IPS-18c (cell line): ENCODE data around the gene BMPR1A.
"Not testable (repeated sequence)": the region's sequence is repeated elsewhere in the genome, so short reads cannot be mapped to it uniquely, and the experiment has no call there.

ENCODE experiments used
- H3K4me3 ChIP-seq: 2 replicates; pipeline ENCODE4 v1.7.0; 2013; ENCODE audit warnings: low read depth, mild to moderate bottlenecking, low read length, moderate library complexity; ENCODE audit not compliant: insufficient read depth
- H3K9me3 ChIP-seq: one replicate; pipeline ENCODE4 v1.6.1; 2013; ENCODE audit warnings: mild to moderate bottlenecking, low read length, moderate library complexity; ENCODE audit not compliant: control insufficient read depth, insufficient read depth

Gene BMPR1A

DNA sequence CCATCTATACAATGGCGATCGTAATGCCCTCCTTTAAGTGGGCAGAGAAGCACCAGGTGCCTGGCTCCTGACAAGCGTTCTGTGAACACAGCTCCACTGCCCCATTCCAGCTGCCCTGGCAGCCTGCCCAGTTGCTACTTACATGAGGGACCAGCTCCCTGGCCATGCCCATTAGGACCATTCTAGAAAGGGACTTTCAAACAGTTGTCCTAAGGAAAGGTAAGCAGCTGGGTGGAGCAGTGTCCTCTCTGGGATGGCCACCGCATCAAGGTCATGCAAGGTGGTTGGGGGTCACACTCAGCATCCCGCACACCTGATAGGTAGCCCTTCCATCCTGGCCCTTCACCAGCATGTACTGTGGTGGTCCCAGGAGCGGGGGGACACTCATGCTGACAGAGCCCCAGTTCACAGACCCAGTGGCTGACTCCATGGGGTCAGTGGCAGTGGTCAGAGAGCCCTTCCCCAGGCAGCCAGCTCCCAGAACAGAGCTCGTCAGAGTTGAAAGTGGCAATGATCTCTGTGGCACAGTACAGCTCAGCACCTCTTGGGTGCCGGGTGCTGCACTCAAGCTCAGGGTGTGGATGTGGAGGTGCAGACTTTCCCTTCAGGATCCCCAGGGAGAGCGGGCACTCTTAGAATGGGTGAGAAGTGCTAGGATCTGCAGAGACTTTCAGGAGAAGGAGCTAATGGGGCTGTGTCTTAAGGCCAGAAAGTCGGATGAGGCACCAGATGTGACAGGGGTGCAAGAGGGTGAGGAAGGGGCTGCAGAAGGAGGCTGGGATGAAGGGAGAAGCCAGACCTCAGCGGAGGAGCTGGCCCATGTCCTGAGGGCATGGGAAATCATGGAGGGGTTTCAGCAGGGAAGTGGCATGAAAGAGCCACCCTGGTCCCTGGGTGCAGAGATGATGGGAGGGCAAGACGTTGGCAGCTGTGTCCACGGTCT lies 190.1 kb downstream of the BMPR1A start:
- Histone ChIP-seq H3K9me3 (peaks cover 2% of the 10 kb centered on the region), H3K4me3 (no peak overlapping the region)

DNA sequence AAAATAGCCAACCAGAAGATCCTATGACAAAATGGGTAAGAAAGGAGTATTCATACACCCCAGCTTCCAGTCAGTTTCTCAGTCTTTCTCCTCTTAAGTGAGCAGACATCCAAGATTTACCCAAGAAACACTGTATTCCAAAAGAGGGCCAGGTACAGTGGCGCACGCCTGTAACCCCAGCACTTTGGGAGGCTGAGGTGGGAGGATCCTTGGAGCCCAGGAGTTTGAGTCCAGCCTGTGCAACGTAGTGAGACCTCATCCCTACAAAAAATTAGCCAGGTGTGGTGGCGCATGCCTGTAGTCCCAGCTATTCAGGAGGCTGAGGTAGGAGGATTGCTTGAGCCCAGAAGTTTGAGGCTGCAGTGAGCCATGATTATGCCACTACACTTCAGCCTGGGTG lies 191.4 kb downstream of the BMPR1A start:
- not testable (repeated sequence) for H3K9me3 ChIP-seq, H3K4me3 ChIP-seq

DNA sequence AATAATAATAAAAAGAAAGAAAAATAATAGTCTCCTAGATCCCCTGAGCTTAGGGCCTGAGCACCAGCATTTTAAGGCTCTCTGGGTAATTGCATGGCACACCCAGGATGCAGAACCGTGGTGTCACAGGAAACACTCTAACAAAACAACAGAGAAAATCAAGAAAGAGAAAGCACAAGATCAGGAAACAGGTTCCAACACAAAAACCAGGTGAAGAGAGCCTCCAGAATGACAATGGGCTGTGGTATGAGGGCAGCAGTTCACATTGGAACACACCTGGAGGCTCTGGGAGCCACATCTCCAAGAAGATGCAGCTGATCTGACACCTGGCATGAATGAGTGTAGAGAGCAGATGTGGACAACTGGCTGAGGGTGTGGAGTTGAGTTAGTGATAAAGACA lies 193.9 kb downstream of the BMPR1A start:
- Histone ChIP-seq H3K4me3 (no peak overlapping the region; the same call in 1 of the 2 replicates), H3K9me3 (peaks cover 5% of the 10 kb centered on the region)

DNA sequence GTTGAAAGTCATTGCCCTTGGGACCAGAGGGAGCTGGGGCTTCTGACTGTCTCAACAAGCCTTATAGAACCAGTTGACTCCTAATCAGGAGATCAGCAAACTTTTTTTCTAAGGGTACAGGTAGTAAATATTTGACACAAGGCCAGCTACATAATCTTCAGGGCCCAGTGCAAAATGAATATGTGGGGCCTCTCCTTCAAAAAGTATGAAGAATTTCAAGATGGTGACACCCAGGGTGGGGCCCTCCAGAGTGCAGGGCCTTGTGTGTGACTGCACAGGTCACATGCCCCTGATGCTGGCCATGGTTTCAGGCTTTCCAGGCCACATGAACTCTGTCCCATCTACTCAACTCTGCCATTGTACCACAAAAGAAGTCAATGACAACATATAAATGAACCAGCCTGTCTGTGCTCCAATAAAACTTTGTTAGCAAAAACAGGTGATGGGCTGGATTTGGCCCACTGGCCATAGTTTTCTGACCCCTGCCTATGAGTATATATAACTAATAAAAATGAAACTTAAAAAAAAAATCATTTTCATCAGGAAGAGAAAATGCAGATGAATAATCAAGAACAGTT lies 194.9 kb downstream of the BMPR1A start:
- Histone ChIP-seq H3K9me3 (peaks cover 5% of the 10 kb centered on the region), H3K4me3 (no peak overlapping the region)

DNA sequence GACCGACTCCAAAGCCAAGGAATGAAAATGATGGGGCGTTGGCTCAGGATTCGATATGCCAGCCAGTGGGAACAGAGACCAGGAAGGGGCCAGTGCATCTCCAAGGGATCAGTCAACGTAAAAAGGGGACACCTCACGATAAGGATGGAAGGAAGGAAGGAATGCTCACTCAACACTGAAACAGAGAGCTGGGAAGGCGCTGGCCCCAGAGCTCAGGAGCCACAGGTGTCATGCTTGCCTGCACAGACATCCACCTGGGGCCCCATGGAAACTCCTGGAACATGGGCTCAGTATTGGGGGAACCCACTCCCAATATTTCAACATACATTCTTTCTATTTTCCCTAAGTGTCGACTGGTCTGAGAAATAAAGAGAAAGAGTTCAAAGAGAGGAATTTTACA lies 195.7 kb downstream of the BMPR1A start:
- H3K4me3 ChIP-seq: no peak overlapping the region

DNA sequence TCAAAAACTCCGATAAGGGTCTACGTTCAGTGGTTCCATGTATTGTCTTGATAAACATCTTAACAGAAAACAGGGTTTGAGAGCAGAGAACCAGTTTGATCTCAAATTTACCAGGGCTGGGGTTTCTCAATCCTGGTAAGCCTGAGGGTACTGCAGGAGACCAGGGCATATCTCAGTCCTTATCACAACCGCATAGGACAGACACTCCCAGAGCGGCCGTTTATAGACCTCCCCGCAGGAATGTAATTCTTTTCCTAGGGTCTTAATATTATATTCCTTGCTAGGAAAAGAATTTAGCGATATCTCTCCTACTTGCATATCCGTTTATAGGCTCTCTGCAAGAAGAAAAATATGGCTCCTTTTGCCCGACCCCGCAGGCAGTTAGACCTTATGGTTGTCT lies 196.3 kb downstream of the BMPR1A start:
- not testable (repeated sequence) for H3K9me3 ChIP-seq, H3K4me3 ChIP-seq

More for the DNA sequence above, 195.7 kb downstream of the BMPR1A start:
- H3K9me3 ChIP-seq: peaks cover 5% of the 10 kb centered on the region

DNA sequence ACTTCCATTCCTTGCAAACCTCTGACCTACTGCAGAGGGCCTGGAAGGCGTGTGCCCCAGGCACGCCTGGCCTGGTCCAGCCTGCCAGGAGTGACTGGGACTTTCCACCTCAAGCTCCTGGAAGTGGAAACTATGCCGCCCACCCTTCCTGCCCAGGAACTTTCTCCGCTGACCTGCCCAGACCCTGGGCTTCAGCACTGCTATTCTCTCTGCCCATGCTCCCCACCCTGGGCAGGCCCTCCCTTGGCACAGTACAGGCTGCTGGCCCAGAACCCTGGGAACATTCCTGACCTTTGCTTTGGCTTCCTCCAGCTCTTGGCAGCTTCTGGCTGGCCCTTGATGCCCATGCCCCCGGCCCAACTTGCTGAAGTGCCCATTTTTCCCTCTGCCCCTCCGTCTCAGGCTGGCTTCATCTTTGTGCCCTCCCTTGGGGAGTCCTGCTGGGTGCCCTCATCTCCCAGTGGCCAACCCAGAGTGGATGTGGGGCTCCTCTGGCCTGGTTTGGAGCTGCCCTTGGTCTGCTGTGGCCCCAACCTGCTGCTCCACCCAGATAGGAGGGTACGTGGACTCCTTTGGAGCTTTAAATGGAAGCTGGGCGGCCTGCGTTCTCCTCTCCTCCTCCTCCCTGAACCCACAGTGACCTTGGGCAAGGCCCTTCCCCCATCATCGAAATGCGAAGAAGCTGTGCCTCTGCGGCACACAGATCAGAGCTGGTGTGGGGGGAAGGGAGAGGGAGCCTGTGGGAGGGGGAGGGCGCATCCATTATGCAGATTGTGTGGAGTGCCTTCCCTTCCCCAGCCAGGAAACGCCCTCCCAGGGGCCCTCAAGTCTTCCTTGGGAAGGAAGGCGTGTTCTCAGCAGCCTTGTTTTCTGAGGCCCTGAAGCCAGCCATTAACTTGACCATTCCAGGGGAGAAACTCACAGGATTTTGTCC lies 197.6 kb downstream of the BMPR1A start:
- Histone ChIP-seq H3K4me3 (0 out of 2 replicates have a peak overlapping the region, but pooled peaks have one; percentile 2), H3K9me3 (peaks cover 5% of the 10 kb centered on the region)

DNA sequence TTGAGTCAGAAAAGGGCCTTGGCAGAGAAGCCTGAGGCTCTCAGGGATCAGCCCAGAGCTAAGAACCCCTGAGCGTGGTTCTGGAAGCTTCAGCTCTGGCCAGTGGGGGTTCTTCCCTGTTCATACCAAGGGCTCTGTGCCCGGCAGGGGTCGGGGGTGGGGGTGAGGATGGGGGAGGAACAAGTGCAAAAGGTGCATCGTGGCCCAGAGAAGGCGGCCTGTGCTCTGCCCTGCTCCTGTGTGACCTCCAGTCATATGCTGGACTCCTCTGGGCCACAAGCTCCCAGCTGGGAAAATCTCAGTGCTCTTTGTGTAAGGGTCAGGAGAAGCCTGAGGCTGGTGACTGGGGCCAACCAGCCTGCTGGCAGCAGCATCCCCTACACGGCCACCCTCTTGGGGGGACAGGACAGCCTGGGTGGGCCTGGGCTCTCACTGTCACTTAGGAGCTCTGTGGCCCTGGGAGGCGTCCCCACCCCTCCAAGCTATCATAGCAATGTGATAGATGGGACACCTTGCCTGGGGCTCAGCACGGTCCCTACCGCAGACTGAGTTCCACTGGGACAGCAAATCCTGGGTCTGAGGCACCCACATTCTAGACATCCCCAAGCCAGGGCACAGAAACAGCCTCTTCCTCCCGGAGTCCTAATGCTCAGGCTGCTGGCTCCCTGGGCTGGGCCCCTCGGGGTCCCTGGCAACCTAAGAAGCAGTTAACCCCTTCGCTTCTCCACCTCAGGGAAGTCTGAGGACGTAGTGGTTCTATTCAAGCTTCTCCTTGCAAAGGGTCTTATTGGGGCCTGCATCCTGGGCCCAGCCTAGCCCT lies 198.5 kb downstream of the BMPR1A start:
- peaks cover 5% of the 10 kb centered on the region for H3K9me3 ChIP-seq
- 0 out of 2 replicates have a peak overlapping the region, but pooled peaks have one; percentile 2 for H3K4me3 ChIP-seq

DNA sequence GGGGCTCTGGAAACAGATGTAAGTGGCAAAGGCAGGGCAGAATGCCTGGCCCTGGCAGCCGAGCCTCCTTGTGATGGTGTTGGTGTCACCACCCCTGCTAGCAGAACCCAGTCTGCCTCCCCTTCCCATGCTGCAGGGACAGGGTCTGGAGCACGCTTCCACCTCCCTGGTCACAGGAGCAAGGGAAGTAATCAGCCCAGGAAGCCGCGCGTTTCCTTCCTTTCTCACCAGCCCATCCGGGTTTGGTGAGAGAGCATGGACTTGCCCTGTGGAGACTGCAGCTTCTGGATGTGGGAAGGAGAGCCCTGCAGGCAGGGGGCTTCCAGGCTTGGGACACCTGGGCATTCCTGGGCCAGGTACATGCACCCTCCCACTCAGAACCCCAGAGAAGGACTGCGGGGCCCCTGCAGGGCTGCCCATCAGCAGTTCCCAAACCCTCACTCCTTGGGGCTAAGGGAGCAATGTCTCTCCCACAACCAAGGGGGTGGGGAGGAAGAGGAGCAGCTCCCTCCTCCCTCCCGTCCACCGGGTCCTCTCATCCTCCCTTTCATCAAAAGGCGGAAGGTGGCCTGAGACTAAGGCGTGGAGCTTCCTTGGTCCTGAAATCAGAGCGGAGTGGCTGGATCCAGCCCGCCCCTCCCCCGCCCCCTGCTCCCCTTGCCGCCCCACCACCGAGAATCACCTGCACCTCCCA lies 199.2 kb downstream of the BMPR1A start:
- peaks cover 5% of the 10 kb centered on the region for H3K9me3 ChIP-seq
- no peak overlapping the region for H3K4me3 ChIP-seq

DNA sequence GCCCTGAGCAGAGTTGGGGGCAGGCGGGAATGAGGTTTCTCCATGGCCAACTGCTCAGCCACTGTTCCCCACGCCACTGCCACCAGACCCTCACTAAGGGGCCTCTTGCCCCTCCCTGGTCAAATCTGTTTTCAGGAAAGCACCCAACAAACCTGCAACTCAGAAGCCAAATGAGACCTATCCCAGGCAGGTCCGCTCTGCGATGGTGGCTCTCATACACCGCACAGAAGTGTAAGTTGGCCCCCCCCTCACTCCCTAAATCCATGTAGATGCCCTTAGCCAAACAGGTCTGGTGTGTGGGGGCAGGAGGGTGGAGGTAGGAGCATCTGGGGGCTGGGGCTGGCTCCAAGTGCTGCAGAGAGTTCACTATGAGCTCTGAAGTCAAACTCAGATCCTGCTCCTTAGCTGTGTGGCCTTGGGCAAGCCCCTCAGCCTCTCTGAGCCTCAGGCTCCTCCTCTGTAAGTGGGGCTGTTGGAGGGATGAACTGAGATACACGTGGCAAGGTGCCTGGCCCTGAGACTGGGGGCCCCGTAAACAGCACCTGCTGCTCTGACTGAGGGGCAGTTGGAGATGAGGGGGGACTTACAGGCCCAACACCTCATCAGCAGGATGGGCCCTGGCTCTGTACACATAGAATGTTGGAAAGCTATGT lies 199.9 kb downstream of the BMPR1A start:
- H3K9me3 ChIP-seq: peaks cover 5% of the 10 kb centered on the region
- H3K4me3 ChIP-seq: no peak overlapping the region

DNA sequence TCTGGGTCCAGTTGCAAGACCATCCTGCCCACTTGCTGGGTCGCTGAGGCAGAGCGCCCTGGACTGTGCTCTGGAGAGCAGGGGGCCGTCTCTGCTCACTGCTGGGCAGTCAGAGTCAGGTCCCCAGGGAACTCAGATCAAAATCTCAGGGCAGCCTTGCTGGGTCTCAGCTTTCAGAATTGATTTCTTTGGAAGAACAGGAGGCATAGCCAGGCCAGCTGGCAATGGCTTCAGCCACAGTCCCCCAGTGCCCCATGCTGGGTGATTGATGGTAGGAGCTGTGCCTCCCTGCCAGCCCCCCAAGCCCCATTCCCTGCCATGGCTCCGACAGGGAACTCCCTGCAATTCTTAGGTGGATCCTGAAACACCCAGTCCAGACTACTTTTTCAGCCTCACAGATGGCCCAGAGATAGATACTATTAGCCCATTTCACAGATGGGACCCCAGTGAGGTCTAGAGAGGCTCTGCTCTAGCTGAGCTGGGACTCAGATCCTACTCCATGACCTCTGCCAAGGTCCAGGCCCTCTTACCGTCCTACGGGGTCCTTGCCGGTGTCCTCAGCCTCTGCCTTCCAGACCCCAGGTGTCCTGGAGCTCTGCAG lies 200.5 kb downstream of the BMPR1A start:
- Histone ChIP-seq H3K4me3 (no peak overlapping the region), H3K9me3 (peaks cover 2% of the 10 kb centered on the region)

DNA sequence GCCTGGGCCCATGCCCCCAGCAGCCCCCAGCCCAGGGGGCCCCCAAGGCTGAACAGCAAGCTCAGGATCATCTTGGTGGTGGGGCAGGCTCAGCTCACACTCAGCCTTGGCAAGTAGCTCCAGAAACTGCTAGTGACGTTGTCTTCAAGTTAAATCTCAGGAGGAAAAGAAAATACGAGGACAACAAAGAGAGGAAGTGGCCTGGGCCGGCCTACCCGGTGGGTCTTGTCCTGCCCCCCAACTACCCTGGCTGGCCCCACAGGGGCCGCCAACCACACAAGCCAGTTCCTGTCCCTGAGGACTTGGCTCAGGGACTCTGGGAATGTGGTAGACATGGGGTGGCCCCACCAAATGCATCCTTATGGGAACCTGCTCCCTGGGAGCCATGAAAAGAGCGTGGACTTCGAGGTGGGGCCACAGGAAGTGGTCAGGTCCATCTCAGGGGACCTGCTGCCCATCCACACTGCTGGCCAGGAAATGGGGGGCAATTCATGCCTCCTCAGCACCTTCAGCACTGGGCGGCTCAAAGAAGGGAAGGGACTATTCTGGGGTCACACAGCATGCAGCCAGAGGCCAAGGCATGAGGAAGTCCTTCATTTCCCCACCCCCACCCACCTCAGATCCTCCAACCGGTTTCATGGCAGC lies 201.2 kb downstream of the BMPR1A start, which contains the start of gene MMRN2:
TSS of gene MMRN2 (minus strand) at position 145 of the 645 bp plus-strand sequence. CDS start at position 71, 74 bp downstream.
- no peak within 1 kb of the TSS for H3K4me3 ChIP-seq

DNA sequence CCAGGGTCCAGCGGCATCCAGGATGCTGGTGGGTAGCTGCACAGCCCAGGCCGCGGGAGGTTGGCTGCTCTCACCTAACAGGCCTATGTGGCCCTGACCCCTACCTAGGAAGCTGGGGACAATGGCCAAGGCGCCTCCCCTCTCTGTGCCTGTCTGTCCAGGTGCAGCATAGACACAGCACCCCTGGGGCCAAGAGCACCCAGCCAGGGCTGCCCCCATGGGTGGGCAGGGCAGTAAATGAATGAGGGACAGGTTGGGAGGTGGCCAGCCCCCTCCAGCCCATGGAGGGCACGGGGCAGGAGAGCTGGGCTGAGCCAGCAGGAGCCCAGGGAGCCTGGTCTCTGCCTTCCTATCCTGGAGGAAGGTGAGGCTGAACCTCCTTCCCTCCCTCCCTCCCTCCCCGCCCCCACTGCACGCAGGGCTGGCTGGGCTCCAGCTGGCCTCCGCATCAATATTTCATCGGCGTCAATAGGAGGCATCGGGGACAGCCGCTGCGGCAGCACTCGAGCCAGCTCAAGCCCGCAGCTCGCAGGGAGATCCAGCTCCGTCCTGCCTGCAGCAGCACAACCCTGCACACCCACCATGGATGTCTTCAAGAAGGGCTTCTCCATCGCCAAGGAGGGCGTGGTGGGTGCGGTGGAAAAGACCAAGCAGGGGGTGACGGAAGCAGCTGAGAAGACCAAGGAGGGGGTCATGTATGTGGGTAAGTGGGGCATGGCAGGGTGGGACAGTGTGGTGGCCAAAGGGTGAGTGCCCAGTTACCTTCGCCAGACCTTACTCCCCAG lies 201.9 kb downstream of the BMPR1A start, which contains the start of gene SNCG:
TSS of gene SNCG (plus strand) at position 484 of the 785 bp plus-strand sequence. CDS start at position 583, 99 bp downstream.
- no peak within 1 kb of the TSS; the same call in 1 of the 2 replicates for H3K4me3 ChIP-seq

More for the DNA sequence above, 201.2 kb downstream of the BMPR1A start, which contains the start of gene MMRN2:
- H3K9me3 ChIP-seq: no peaks in the 10 kb centered on the region

More for the DNA sequence above, 201.9 kb downstream of the BMPR1A start, which contains the start of gene SNCG:
- no peaks in the 10 kb centered on the region for H3K9me3 ChIP-seq
